HL-60 (cell line): ENCODE results near the gene SUFU.
"Not testable (repeated sequence)": the region's sequence is repeated elsewhere in the genome, so short reads cannot be mapped to it uniquely, and the experiment has no call there.

ENCODE experiments used
- POLR2AphosphoS5 ChIP-seq: IDR thresholded peaks from 2 replicates; pipeline ENCODE4 v1.6.1; 2012; ENCODE audit warnings: low read depth
- TF ChIP-seq, protein P1 (sequence below): IDR thresholded peaks from one replicate; pipeline ENCODE4 v1.5.1; 2011; ENCODE audit warnings: low read length, control low read depth, inconsistent platforms; ENCODE audit not compliant: insufficient read depth

DNA sequence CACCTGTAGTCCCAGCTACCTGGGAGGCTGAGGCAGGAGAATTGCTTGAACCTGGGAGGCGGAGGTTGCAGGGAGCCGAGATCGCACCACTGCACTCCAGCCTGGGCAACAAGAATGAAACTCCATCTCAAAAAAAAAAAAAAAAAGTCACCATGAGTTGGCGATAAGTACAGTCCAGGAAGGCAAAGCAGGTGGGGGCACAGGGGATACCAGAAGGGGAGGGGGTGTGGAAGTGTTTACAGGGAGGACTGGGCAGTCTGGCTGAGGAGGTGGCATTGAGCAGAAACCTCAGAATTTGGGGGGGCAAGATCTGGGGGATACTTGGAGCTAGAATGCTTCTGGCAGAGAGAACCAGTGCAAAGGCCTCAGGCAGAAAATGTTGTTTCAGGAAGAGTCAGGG lies 163.6 kb downstream of the SUFU start:
- TF ChIP-seq, protein P1, sequence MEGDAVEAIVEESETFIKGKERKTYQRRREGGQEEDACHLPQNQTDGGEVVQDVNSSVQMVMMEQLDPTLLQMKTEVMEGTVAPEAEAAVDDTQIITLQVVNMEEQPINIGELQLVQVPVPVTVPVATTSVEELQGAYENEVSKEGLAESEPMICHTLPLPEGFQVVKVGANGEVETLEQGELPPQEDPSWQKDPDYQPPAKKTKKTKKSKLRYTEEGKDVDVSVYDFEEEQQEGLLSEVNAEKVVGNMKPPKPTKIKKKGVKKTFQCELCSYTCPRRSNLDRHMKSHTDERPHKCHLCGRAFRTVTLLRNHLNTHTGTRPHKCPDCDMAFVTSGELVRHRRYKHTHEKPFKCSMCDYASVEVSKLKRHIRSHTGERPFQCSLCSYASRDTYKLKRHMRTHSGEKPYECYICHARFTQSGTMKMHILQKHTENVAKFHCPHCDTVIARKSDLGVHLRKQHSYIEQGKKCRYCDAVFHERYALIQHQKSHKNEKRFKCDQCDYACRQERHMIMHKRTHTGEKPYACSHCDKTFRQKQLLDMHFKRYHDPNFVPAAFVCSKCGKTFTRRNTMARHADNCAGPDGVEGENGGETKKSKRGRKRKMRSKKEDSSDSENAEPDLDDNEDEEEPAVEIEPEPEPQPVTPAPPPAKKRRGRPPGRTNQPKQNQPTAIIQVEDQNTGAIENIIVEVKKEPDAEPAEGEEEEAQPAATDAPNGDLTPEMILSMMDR, result not testable (repeated sequence)
- not testable (repeated sequence) for TF ChIP-seq POLR2AphosphoS5
